Stimulated activated CD4-positive, alpha-beta T cell treated with anti-CD3 and anti-CD28 coated beads, Interleukin-1b, Interleukin-23, amount 100 ng/mL, for 24 hours (primary cell): Measurements from ENCODE around the gene E2F4.

Source experiments
- DNase-seq, 4 experiments: peaks; one replicate each; pipeline ENCODE4 v3.0.0-alpha.2; 2020; ENCODE audit warnings: low read depth in 4 of 4, low spot score in 1 of 4

E2F4 gene

GRCh38 chr16:67207249-67208091 is 15.5 kb downstream of the E2F4 start:
- no peak for DNase-seq

- no peak for DNase-seq
Observed at GRCh38 chr16:67208154-67208896, 16.4 kb downstream of the E2F4 start.

DNA sequence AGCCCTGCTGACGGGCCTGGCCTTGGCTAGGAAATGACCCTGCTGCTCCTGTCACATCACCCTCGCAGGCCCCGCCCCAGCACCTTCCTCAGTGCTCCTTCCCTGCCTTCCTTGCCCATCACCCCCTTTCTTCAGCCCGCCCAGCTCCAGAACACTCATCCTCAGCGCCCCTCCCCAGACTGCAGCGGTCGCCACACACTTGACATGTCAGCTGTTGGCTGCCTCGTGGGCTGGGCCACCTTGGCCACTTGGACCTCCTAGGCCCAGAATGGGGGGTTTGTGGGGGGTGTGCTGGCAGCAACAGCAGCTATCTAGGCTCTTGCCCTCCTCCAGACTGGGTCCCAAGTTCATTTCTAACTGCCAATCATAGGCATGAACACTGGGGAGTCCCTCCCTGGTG is 17.6 kb downstream of the E2F4 start:
- no peak for DNase-seq

DNA sequence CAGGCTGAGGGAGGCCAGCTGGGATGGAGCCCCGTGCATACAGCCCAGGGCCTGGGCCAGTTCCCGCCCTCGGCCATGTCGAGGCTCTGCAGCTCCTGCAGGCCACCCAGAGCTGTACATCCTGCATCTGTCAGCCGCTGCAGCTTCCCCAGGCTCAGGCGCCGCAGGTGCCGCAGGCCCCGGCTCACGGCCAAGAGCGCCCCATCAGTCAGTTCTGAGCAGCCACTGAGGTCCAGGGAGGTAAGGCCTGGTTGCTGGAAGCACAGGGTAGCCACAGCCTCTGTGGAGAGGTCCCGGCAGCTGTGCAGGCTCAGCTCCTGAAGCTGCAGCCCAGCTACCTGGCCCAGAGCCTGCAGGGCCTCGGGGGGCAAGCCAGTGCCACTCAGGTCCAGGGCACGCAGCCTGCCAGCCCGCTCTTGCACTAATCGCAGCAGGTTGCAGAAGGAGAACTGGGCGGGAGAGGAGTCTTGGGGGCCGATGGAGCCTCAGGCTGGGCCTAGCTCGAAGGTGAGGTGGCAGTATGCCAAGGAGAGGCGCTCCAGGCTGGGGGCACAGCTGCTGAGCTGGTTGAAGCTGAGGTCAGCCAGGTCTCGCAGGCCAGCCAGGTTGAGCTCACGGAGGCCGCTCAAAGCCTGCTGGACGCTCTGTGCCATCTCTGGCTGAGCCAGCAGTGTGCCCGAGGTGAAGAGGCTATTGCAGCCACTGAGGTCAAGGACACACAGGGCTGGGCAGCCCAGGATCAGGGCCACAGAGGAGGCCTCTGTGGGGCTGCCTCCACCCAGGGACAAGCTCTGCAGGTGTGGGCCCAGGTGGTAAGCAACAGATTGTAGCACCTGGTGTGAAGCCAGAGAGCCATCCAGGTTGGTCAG is 18.3 kb downstream of the E2F4 start:
- DNase-seq = no peak

DNA sequence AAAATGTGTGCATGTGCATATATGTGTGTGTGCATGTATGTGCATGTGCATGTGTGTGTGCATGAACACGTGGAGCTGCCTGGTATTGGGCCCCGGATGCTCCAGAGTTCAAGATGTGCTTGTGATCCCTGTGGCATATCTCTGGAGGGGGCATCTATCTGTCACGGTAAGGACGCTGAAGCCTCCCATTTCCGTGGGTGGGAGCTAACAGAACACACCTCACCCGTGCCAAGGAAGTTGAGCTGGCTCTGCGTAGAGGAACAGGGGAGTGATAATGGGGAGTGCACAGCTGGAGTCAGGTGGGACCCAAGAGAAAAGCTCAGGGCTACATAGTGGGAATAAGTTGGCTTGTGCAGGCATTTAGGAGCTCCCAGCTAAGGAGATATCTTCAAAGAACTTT is 19.7 kb downstream of the E2F4 start:
- no peak for DNase-seq

- DNase-seq = no peak
Observed at GRCh38 chr16:67212766-67213165, 20.8 kb downstream of the E2F4 start.

- no peak for DNase-seq
Observed at GRCh38 chr16:67213197-67214019, 21.5 kb downstream of the E2F4 start.

GRCh38 chr16:67215706-67216105 is 23.8 kb downstream of the E2F4 start:
- DNase-seq = no peak

- DNase-seq = no peak
Observed at GRCh38 chr16:67216612-67217490, 24.9 kb downstream of the E2F4 start.

- DNase-seq = no peak
Observed at GRCh38 chr16:67223992-67224391, 32.0 kb downstream of the E2F4 start.

DNA sequence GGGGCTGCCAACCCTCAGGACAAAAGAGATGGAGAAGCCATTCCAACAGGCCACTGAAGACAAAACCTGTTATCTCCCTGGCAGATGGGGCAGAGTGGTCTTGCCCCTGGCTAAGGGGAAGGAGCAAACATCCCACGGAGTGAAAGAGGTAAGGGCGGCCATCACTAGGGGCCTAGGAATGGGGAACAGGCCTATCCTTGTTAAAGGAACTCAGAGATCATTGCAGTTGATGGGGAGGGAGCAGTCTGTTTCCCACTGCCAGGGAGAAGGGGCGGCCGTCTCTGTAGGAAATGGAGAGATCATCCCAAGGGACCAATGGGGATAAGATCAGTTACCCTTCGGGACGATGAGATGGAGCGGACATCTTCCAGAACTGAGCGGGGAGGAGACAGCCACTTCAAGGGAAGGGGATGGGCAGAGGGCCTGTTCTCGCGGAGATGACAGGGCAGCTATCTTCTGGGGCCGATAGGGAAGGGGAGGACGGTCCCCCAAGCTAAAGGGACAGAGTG is 34.4 kb downstream of the E2F4 start:
- DNase-seq = no peak

- DNase-seq = peak; percentile 92 to 98 (median 97)
Observed at GRCh38 chr16:67226804-67227566, 35.0 kb downstream of the E2F4 start, which contains the start of gene TMEM208. Gene TMEM208 (plus strand): TSS chr16:67227130. CDS start chr16:67227219, 89 bp downstream.

DNA sequence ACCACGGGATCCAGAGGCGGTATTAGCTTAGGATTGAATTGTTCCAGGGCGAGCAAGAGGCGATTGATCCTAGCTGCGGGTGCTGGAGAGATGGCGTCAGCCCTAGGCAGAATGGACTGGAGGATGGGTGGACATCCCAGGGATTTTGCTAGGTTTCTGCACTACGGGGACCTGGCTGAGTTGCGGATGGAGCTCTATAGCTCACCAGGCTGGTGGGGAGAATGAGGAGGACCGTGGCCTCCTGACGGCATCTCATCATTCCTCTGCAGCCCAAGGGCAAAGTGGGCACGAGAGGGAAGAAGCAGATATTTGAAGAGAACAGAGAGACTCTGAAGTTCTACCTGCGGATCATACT is 35.6 kb downstream of the E2F4 start:
- no peak for DNase-seq

DNA sequence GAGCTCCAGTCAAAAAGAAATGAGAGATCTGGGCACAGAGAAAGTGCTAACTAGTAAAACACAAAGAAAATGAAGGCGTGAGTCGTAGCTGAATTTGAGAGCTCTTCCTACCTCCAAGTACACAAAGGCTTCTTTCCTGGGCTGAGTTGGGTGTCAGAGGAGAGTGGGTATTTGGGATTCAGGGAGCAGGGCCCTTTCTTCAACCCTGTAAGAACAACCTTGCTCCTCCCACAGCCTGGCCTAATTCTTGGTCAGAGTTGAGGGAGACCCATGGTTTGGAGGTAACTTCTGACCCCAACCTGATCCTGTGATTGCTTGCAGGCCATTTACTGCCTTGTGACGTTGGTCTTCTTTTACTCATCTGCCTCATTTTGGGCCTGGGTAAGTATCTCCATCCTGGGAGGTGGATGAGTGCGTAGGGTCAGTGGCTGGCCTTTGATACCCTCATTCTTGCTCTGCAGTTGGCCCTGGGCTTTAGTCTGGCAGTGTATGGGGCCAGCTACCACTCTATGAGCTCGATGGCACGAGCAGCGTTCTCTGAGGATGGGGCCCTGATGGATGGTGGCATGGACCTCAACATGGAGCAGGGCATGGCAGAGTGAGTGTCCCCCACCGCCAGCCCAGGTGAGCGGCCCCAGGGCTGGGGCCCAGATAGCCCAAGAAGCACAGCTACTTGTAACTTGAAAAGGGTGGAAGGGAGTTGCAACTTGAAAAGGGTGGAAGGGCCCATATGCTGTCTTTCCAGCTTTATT is 36.3 kb downstream of the E2F4 start:
- no peak for DNase-seq

- no peak for DNase-seq
Observed at GRCh38 chr16:67228905-67229304, 37.0 kb downstream of the E2F4 start.

GRCh38 chr16:67229906-67230808 is 38.2 kb downstream of the E2F4 start:
- DNase-seq = no peak
